HG03108 (cell line): ENCODE data around the gene EIF2B5.

Experiments
- ATAC-seq: cut with Tn5 transposase; IDR thresholded peaks from one replicate; pipeline ENCODE4 v1.9.1; 2021; ENCODE audit warnings: moderate library complexity; ENCODE audit not compliant: unreplicated experiment

EIF2B5 gene

DNA sequence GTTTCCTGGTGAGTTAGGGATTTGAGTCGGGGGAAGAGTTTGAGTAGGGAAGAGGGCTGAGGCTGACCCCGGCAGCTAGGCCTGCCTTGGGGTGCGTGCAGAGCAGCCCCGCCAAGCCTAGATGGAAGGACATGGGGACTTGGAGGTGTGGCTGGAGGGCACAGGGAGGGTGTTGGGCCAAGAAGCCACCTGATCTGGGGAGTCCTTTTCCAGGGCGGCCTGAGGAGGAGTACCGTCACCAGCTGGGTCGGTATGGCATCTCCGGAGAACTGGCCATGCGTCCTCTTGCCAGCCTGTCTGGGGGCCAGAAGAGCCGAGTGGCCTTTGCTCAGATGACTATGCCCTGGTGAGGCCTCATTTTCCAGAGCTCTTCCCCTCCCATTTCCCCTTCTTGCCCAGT is 57.7 kb downstream of the EIF2B5 start:
- no peak for ATAC-seq

DNA sequence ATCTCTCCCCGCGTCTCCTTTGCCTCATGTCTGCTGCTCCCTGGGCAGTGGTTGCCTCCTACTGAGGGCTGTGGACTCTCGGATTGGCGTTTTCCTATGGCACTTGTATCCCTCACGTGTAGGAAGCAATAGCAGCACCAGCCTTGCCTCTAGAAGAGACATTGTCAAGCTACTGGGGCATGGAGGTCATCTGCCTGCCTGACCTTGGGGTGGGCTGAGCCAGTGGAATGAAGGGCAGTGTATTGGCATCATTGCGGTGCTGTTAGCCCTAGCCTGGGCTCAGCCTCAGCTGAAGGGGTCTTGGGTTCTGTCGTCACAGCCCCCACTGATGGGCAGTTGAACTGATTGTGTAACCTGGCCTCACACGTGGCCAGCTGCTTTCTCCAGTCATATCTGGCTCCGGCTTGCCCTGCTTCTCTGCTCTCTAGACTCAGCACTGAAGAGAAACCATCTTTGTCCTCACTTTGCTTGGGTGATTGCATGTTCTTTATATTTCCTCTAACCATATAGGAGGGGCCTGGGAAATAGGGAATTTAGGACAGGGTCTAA is 58.9 kb downstream of the EIF2B5 start:
- no peak for ATAC-seq
